Fibroblast of lung (primary cell): Measurements from ENCODE around the gene RPS6KA2. TPM values are rescaled to one million over a fixed set of nuclear protein-coding genes. Genes with fewer than 3 reads are reported as not detected.
A peak's percentile ranks its signal among the peaks of the same experiment; 100 is the strongest.

Experiments
- DNase-seq, 2 donors: peaks; one replicate each; pipeline versions ENCODE4 v3.0.0 to v3.0.0-alpha.2; 2010; ENCODE audit warnings: low read depth in 2 of 2
- H2AFZ ChIP-seq: 2 replicates; pipeline ENCODE4 v1.5.1; 2012; ENCODE audit warnings: low read length, control low read depth, inconsistent platforms
- H3K27ac ChIP-seq: 2 replicates; pipeline ENCODE4 v1.5.1; 2011; ENCODE audit warnings: low read length, control low read depth; ENCODE audit not compliant: insufficient read depth
- H3K27me3 ChIP-seq: 2 replicates; pipeline ENCODE4 v1.5.1; 2011; ENCODE audit warnings: mild to moderate bottlenecking, low read length; ENCODE audit not compliant: control insufficient read depth, insufficient read depth
- H3K36me3 ChIP-seq: 2 replicates; pipeline ENCODE4 v1.5.1; 2011; ENCODE audit warnings: low read length; ENCODE audit not compliant: control insufficient read depth, insufficient read depth
- H3K4me1 ChIP-seq: 2 replicates; pipeline ENCODE4 v1.5.1; 2011; ENCODE audit warnings: low read length; ENCODE audit not compliant: control insufficient read depth, insufficient read depth; ENCODE audit errors: extremely low read depth
- H3K4me2 ChIP-seq: 2 replicates; pipeline ENCODE4 v1.5.1; 2011; ENCODE audit warnings: low read length, control low read depth; ENCODE audit not compliant: insufficient read depth; ENCODE audit errors: extremely low read depth
- H3K4me3 ChIP-seq, 4 experiments: fragments of 200-600 bp in 1 of 4; sonication (generic) in 1 of 4; replicated peaks in 1 of 4; 2 replicates each; pipeline ENCODE4 v1.5.1; 2011 to 2016; ENCODE audit warnings: low read length in 4 of 4, low read depth in 3 of 4, mild to moderate bottlenecking in 3 of 4, control low read depth in 2 of 4, inconsistent platforms in 1 of 4, mixed read lengths in 1 of 4; ENCODE audit not compliant: insufficient read depth in 1 of 4; ENCODE audit errors: control extremely low read depth in 1 of 4
- H3K79me2 ChIP-seq: 2 replicates; pipeline ENCODE4 v1.5.1; 2012; ENCODE audit warnings: mild to moderate bottlenecking, low read length, inconsistent platforms; ENCODE audit not compliant: control insufficient read depth, insufficient read depth
- H3K9ac ChIP-seq: 2 replicates; pipeline ENCODE4 v1.5.1; 2011; ENCODE audit warnings: mild to moderate bottlenecking, low read length, control low read depth; ENCODE audit not compliant: insufficient read depth
- H3K9me3 ChIP-seq: 2 replicates; pipeline ENCODE4 v1.5.1; 2012; ENCODE audit warnings: low read depth, low read length; ENCODE audit not compliant: control insufficient read depth, insufficient read depth
- H4K20me1 ChIP-seq: 2 replicates; pipeline ENCODE4 v1.5.1; 2011; ENCODE audit warnings: low read length; ENCODE audit not compliant: control insufficient read depth, insufficient read depth; ENCODE audit errors: extremely low read depth
- EZH2 ChIP-seq: IDR thresholded peaks from 2 replicates; pipeline ENCODE4 v1.5.1; 2012; ENCODE audit warnings: low read length, control low read depth, mild to moderate bottlenecking; ENCODE audit errors: missing control alignments
- polyA plus RNA-seq, 2 donors: library from polyadenylated mRNA; depleted of rRNA in 1 of 2; stranded (reverse) in 1 of 2; unstranded in 1 of 2; fragments of >200 nt; gene quantifications; 2 replicates each; pipeline ENCODE4 v1.2.1, GENCODE V29; 2011 to 2012; ENCODE audit warnings: missing spikeins in 1 of 2
- total RNA-seq: library from RNA; depleted of rRNA; stranded (reverse); fragments of >200 nt; gene quantifications from 2 replicates; pipeline ENCODE4 v1.2.1, GENCODE V29; 2014
- TF ChIP-seq, protein P1 (sequence below), 2 donors: IDR thresholded peaks in 1 of 2; conservative IDR thresholded peaks in 1 of 2; 1 replicate in 1 of 2; 2 replicates in 1 of 2; pipeline ENCODE4 v1.5.1; 2011 to 2012; ENCODE audit warnings: low read length in 2 of 2, control low read depth in 1 of 2, inconsistent platforms in 1 of 2, low read depth in 1 of 2, mild to moderate bottlenecking in 1 of 2

RPS6KA2 gene
- total and polyA plus RNA-seq, 2 donors (not counting 1 experiment from before 2014, with no cell fraction given), result 66.8 to 116 TPM

DNA sequence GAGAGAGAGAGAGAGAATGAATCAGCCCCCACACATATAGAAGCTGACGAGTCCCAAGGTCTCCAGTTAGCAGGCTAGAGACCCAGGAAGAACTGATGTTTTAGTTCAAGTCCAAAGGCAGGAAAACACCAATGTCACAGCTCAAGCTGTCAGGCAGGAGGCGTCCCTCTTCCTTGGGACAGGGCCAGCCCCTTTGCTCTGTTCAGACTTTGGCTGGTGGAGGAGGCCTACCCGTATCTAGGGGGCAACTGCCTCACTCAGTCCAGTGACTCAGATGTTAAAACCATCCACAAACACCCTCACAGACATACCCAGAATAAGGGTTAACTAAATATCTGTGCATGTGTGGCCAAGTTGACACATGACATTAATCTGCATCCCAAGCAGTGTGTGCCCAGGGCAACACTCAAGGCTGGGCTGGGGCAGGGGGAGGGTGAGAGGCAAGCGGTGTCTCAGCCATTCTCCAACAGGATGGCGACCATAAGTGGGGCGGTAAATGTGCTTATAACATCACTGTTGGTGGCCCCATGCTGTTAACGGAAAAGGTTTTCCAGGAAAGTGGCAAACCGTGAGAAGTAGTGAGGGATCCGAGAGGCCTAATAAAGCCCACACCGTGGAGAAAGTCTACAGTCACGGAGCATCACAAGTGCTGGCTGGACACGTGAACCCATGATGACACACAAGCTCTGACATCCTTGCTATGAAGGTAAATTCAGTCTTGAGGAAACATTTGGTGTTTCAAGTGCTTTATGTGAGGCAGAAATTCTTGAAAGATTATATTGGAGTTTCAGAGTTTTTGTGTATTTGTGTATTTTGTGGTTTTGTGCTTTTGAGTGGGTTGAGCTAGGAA is 68.7 kb downstream of the RPS6KA2 start:
- Histone ChIP-seq H3K4me2 (no peak overlapping the region), H3K27ac (no peak overlapping the region), H3K27me3 (no peaks in the 10 kb centered on the region), H3K36me3 (no peaks in the 10 kb centered on the region), H3K9me3 (no peaks in the 10 kb centered on the region), H3K4me3 (no peak overlapping the region), H3K4me1 (peaks cover 19% of the 10 kb centered on the region), H2AFZ (no peak overlapping the region), H3K79me2 (peaks cover 4% of the 10 kb centered on the region), H3K9ac (no peak overlapping the region), H4K20me1 (no peaks in the 10 kb centered on the region)
- peak in 1 of 2 donors; percentile 79 for DNase-seq
- TF ChIP-seq, protein P1, sequence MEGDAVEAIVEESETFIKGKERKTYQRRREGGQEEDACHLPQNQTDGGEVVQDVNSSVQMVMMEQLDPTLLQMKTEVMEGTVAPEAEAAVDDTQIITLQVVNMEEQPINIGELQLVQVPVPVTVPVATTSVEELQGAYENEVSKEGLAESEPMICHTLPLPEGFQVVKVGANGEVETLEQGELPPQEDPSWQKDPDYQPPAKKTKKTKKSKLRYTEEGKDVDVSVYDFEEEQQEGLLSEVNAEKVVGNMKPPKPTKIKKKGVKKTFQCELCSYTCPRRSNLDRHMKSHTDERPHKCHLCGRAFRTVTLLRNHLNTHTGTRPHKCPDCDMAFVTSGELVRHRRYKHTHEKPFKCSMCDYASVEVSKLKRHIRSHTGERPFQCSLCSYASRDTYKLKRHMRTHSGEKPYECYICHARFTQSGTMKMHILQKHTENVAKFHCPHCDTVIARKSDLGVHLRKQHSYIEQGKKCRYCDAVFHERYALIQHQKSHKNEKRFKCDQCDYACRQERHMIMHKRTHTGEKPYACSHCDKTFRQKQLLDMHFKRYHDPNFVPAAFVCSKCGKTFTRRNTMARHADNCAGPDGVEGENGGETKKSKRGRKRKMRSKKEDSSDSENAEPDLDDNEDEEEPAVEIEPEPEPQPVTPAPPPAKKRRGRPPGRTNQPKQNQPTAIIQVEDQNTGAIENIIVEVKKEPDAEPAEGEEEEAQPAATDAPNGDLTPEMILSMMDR (conservative IDR thresholded peaks at IDR 0.05 in 1 of 2, IDR thresholded peaks at IDR 0.05 in 1 of 2; ENCODE audit: low read depth in 1 of 2, low read length in 2 of 2), result no peak
- no peak for TF ChIP-seq EZH2

DNA sequence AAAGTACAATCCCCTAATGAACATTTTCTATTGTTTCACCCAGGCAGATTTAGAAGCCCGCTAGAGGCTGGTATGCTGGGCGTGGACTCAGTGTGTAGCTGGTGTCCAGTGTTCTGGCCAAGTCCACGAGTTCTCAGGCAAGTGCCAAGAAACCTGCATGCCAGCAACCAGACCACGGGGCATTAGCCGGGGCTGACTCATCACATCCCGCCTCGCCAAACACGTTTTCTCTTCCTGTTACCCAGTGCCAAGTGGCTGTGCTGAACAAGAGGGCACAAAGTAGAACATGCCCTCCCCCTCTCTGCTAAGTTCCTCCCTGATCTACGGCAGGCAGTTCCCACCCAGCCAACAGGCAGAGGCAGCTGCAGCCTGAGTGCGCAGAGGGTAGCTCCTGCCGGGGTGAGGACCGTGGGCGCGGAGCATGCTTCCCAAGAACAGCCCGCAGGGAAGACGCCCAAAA is 70.2 kb downstream of the RPS6KA2 start:
- Histone ChIP-seq H3K4me2 (no peak overlapping the region), H3K9ac (no peak overlapping the region), H3K4me1 (peaks cover 22% of the 10 kb centered on the region), H3K4me3 (no peak overlapping the region), H2AFZ (no peak overlapping the region), H3K9me3 (no peaks in the 10 kb centered on the region), H4K20me1 (no peaks in the 10 kb centered on the region), H3K36me3 (no peaks in the 10 kb centered on the region), H3K79me2 (peaks cover 5% of the 10 kb centered on the region), H3K27me3 (no peaks in the 10 kb centered on the region), H3K27ac (peak overlapping the region; percentile 11)
- TF ChIP-seq, protein P1 (conservative IDR thresholded peaks at IDR 0.05 in 1 of 2, IDR thresholded peaks at IDR 0.05 in 1 of 2; ENCODE audit: low read depth in 1 of 2, low read length in 2 of 2), result no peak
- DNase-seq, result peak; percentile 92 to 94

DNA sequence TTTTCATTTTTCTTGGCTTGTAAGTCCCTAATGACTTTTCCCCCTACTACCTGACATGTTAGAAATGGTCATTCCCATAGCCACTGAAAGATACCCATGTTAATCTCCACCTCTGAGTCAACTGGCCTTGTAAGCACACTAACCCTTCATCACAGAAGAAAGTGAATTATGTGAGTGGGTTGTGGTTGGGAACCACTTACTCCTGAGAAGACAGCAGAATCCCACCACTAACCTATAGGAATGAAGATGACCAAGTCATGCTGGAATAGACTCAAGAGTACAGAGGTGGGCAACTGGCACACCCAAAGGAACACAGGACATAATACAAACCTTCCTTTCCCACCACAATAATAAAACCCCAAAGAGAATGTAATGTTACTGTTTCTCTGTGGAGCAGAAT is 70.7 kb downstream of the RPS6KA2 start:
- H3K4me1 ChIP-seq, result peaks cover 19% of the 10 kb centered on the region

More for the DNA sequence above, 70.7 kb downstream of the RPS6KA2 start:
- no peak overlapping the region for H3K4me3 ChIP-seq
- no peak overlapping the region for H2AFZ ChIP-seq
- no peaks in the 10 kb centered on the region for H3K27me3 ChIP-seq
- H3K9me3 ChIP-seq, result no peaks in the 10 kb centered on the region
- TF ChIP-seq, protein P1 (conservative IDR thresholded peaks at IDR 0.05 in 1 of 2, IDR thresholded peaks at IDR 0.05 in 1 of 2; ENCODE audit: low read depth in 1 of 2, low read length in 2 of 2), result no peak
- TF ChIP-seq EZH2, result no peak
- no peak overlapping the region for H3K4me2 ChIP-seq
- peaks cover 8% of the 10 kb centered on the region for H3K79me2 ChIP-seq
- DNase-seq, result peak in 1 of 2 donors; percentile 74
- H3K27ac ChIP-seq, result no peak overlapping the region
- no peak overlapping the region for H3K9ac ChIP-seq
- H3K36me3 ChIP-seq, result no peaks in the 10 kb centered on the region
- no peaks in the 10 kb centered on the region for H4K20me1 ChIP-seq
